HL-60 (cell line): ENCODE data around the gene GAP43.

Experiments used
- CTCF ChIP-seq: IDR thresholded peaks from one replicate; pipeline ENCODE4 v1.5.1; 2011; ENCODE audit warnings: low read length, control low read depth, inconsistent platforms; ENCODE audit not compliant: insufficient read depth
- GABPA ChIP-seq: IDR thresholded peaks from 2 replicates; pipeline ENCODE4 v1.6.1; 2012; ENCODE audit warnings: low read depth
- POLR2AphosphoS5 ChIP-seq: IDR thresholded peaks from 2 replicates; pipeline ENCODE4 v1.6.1; 2012; ENCODE audit warnings: low read depth
- REST ChIP-seq: IDR thresholded peaks from 2 replicates; pipeline ENCODE4 v1.6.1; 2012; ENCODE audit warnings: low read depth; ENCODE audit not compliant: insufficient replicate concordance

GRCh38 chr3:115689928-115690327, 66.6 kb downstream of the GAP43 start:
- TF ChIP-seq CTCF (no peak), POLR2AphosphoS5 (no peak), REST (no peak), GABPA (no peak)
